Liver (tissue), 9 donors: ENCODE measurements around the gene PYY. TPM values are rescaled to one million over a fixed set of nuclear protein-coding genes. Genes with fewer than 3 reads are reported as not detected.

Experiments used
- DNase-seq: peaks from one replicate; pipeline ENCODE4 v3.0.0-alpha.2; 2017; ENCODE audit warnings: low spot score
- H3K27ac ChIP-seq, 2 donors: one replicate each; pipeline ENCODE4 v1.7.0; 2013; ENCODE audit warnings: inconsistent platforms in 2 of 2, low read length in 2 of 2, control low read depth in 1 of 2, low read depth in 1 of 2, mild to moderate bottlenecking in 1 of 2
- H3K27me3 ChIP-seq, 4 donors: one replicate each; pipeline versions ENCODE4 v1.6.1 to v1.7.0; 2013; ENCODE audit warnings: low read length in 3 of 4, inconsistent platforms in 1 of 4, mild to moderate bottlenecking in 1 of 4, moderate library complexity in 1 of 4; ENCODE audit not compliant: control insufficient read depth in 4 of 4, insufficient read depth in 4 of 4
- H3K36me3 ChIP-seq, 4 donors: one replicate each; pipeline versions ENCODE4 v1.6.1 to v1.7.0; 2013; ENCODE audit warnings: low read length in 3 of 4, mild to moderate bottlenecking in 3 of 4, low read depth in 1 of 4, moderate library complexity in 1 of 4; ENCODE audit not compliant: control insufficient read depth in 4 of 4, insufficient read depth in 3 of 4
- H3K4me1 ChIP-seq, 4 donors: one replicate each; pipeline versions ENCODE4 v1.6.1 to v1.7.0; 2013; ENCODE audit warnings: low read length in 3 of 4, mild to moderate bottlenecking in 3 of 4, moderate library complexity in 1 of 4; ENCODE audit not compliant: control insufficient read depth in 4 of 4, insufficient read depth in 4 of 4
- H3K4me3 ChIP-seq, 3 donors: one replicate each; pipeline versions ENCODE4 v1.6.1 to v1.7.0; 2013; ENCODE audit warnings: low read length in 3 of 3, control low read depth in 1 of 3, low read depth in 1 of 3, mild to moderate bottlenecking in 1 of 3
- H3K9ac ChIP-seq, 2 donors: one replicate each; pipeline ENCODE4 v1.7.0; 2013; ENCODE audit warnings: low read length in 2 of 2, mild to moderate bottlenecking in 2 of 2, moderate library complexity in 2 of 2, control low read depth in 1 of 2, low read depth in 1 of 2
- H3K9me3 ChIP-seq, 4 donors: one replicate each; pipeline versions ENCODE4 v1.6.1 to v1.7.0; 2013; ENCODE audit warnings: low read length in 3 of 4; ENCODE audit not compliant: control insufficient read depth in 4 of 4
- ATF3 ChIP-seq: IDR thresholded peaks from 2 replicates; pipeline ENCODE4 v1.6.1; 2016; ENCODE audit warnings: antibody characterized with exemption
- CTCF ChIP-seq: fragments of 150-350 bp; IDR thresholded peaks from 2 replicates; pipeline ENCODE4 v1.5.1; 2017; ENCODE audit warnings: improper control_type of control experiment, low read depth, low read length; ENCODE audit not compliant: missing input control
- EGR1 ChIP-seq, 2 donors: IDR thresholded peaks; 2 replicates each; pipeline ENCODE4 v1.6.1; 2016 to 2018; ENCODE audit warnings: antibody characterized with exemption in 2 of 2, low read depth in 2 of 2
- FOXA1 ChIP-seq: IDR thresholded peaks from 2 replicates; pipeline ENCODE4 v1.6.1; 2016; ENCODE audit warnings: antibody characterized with exemption
- FOXA2 ChIP-seq: IDR thresholded peaks from 2 replicates; pipeline ENCODE4 v1.6.1; 2016; ENCODE audit warnings: antibody characterized with exemption
- GABPA ChIP-seq, 2 donors: IDR thresholded peaks in 1 of 2; conservative IDR thresholded peaks in 1 of 2; 2 replicates each; pipeline ENCODE4 v1.6.1; 2016; ENCODE audit warnings: antibody characterized with exemption in 2 of 2, mild to moderate bottlenecking in 1 of 2, moderate library complexity in 1 of 2
- HNF4A ChIP-seq, 2 donors: conservative IDR thresholded peaks; 2 replicates each; pipeline ENCODE4 v1.6.1; 2016; ENCODE audit warnings: antibody characterized with exemption in 2 of 2, mild to moderate bottlenecking in 2 of 2
- HNF4G ChIP-seq: IDR thresholded peaks from 2 replicates; pipeline ENCODE4 v1.6.1; 2016; ENCODE audit warnings: antibody characterized with exemption
- NR2F2 ChIP-seq: IDR thresholded peaks from 2 replicates; pipeline ENCODE4 v1.6.1; 2016; ENCODE audit warnings: antibody characterized with exemption
- RAD21 ChIP-seq, 2 donors: IDR thresholded peaks; 2 replicates each; pipeline ENCODE4 v1.6.1; 2016; ENCODE audit warnings: antibody characterized with exemption in 2 of 2, mild to moderate bottlenecking in 2 of 2
- REST ChIP-seq: IDR thresholded peaks from 2 replicates; pipeline ENCODE4 v1.6.1; 2016; ENCODE audit warnings: antibody characterized with exemption, mild to moderate bottlenecking
- RXRA ChIP-seq, 2 donors: IDR thresholded peaks; 2 replicates each; pipeline ENCODE4 v1.6.1; 2017 to 2018; ENCODE audit warnings: antibody characterized with exemption in 2 of 2, mild to moderate bottlenecking in 1 of 2
- SP1 ChIP-seq: IDR thresholded peaks from 2 replicates; pipeline ENCODE4 v1.6.1; 2018; ENCODE audit warnings: antibody characterized with exemption, mild to moderate bottlenecking
- TAF1 ChIP-seq: conservative IDR thresholded peaks from 2 replicates; pipeline ENCODE4 v1.6.1; 2016; ENCODE audit warnings: antibody characterized with exemption, mild to moderate bottlenecking
- YY1 ChIP-seq: IDR thresholded peaks from 2 replicates; pipeline ENCODE4 v1.6.1; 2016; ENCODE audit warnings: antibody characterized with exemption, mild to moderate bottlenecking
- ZBTB33 ChIP-seq: IDR thresholded peaks from 2 replicates; pipeline ENCODE4 v1.6.1; 2016; ENCODE audit warnings: antibody characterized with exemption
- WGBS: extraction: QIAGEN DNeasy Blood & Tissue Kit; methylation state at CpG from one replicate; pipeline ENCODE4 v1.1.7; 2013; 5-methylcytosine and 5-hydroxymethylcytosine counted together
- polyA plus RNA-seq, 2 donors: library from polyadenylated mRNA; stranded (reverse) in 1 of 2; unstranded in 1 of 2; fragments of 200-250 nt in 1 of 2; fragments of >200 nt in 1 of 2; fragmentation: Nextera tagmentation in 1 of 2; extraction: Ambion mirVana in 1 of 2; gene quantifications; one replicate each; pipeline versions ENCODE4 v1.2.1 to v1.2.3, GENCODE V29; 2013 to 2015
- total RNA-seq, 2 donors: library from RNA; depleted of rRNA; stranded (reverse); fragments of >200 nt; gene quantifications; one replicate each; pipeline ENCODE4 v1.2.3, GENCODE V29; 2014
- donor health status: healthy.
- donor health status: healthy.
- donor health status: healthy.
- donor health status: healthy.
- donor health status: healthy.

PYY gene
- total and polyA plus RNA-seq, 4 donors, result 0.05 TPM; not detected in 3

- no peak overlapping the region for H3K9ac ChIP-seq
- peaks cover 8 to 16% (median 10%) of the 10 kb centered on the region in 4 donors for H3K4me1 ChIP-seq
- H3K27me3 ChIP-seq, result no peaks in the 10 kb centered on the region
- no peak for TF ChIP-seq ATF3
- TF ChIP-seq RAD21 (IDR thresholded peaks at IDR 0.05), result peak; percentile 91 to 96
- TF ChIP-seq CTCF, result peak; percentile 91
- H3K36me3 ChIP-seq, result no peaks in the 10 kb centered on the region
- peak overlapping the region in 2 of 3 donors; percentile 9 to 49 for H3K4me3 ChIP-seq
- H3K9me3 ChIP-seq, result no peaks in the 10 kb centered on the region
- H3K27ac ChIP-seq, result no peak overlapping the region
- WGBS, result 12% methylated on average over 52 of the region's 52 CpGs
- peak; percentile 63 for DNase-seq
Observed at GRCh38 chr17:43994272-43995149, 40.8 kb upstream of the PYY start.

- H3K4me1 ChIP-seq, result peaks cover 4 to 10% (median 7%) of the 10 kb centered on the region in 4 donors
- H3K9me3 ChIP-seq, result no peaks in the 10 kb centered on the region
- H3K4me3 ChIP-seq, result no peak overlapping the region
- H3K27me3 ChIP-seq, result no peaks in the 10 kb centered on the region
- 96% methylated on average over 14 of the region's 14 CpGs for WGBS
- no peak overlapping the region for H3K27ac ChIP-seq
- TF ChIP-seq YY1 (no peak), EGR1 (IDR thresholded peaks at IDR 0.05; ENCODE audit: low read depth in 2 of 2) (no peak), FOXA2 (no peak), HNF4G (no peak), ZBTB33 (no peak)
- H3K36me3 ChIP-seq, result no peaks in the 10 kb centered on the region
- DNase-seq, result no peak
- no peak overlapping the region for H3K9ac ChIP-seq
Observed at GRCh38 chr17:43992641-43993040, 38.9 kb upstream of the PYY start.

GRCh38 chr17:43988301-43988700 lies 34.6 kb upstream of the PYY start:
- no peak overlapping the region for H3K27ac ChIP-seq
- no peak for TF ChIP-seq REST
- no peak for TF ChIP-seq ATF3
- TF ChIP-seq NR2F2, result no peak
- no peak for TF ChIP-seq RAD21 (IDR thresholded peaks at IDR 0.05)
- no peak for TF ChIP-seq YY1
- TF ChIP-seq HNF4G, result no peak
- no peak for TF ChIP-seq FOXA1
- TF ChIP-seq GABPA (IDR thresholded peaks at IDR 0.05 in 1 of 2, conservative IDR thresholded peaks at IDR 0.05 in 1 of 2), result no peak
- TF ChIP-seq ZBTB33, result no peak
- no peak for TF ChIP-seq EGR1 (IDR thresholded peaks at IDR 0.05; ENCODE audit: low read depth in 2 of 2)
- TF ChIP-seq FOXA2, result no peak
- no peak for TF ChIP-seq HNF4A (conservative IDR thresholded peaks at IDR 0.05)
- no peak for TF ChIP-seq RXRA (IDR thresholded peaks at IDR 0.05)
- TF ChIP-seq SP1, result no peak
- TF ChIP-seq TAF1, result no peak

More at GRCh38 chr17:43988301-43988700, 34.6 kb upstream of the PYY start:
- Histone ChIP-seq H3K27me3 (no peaks in the 10 kb centered on the region), H3K4me3 (no peak overlapping the region), H3K9ac (no peak overlapping the region), H3K4me1 (peaks cover 0 to 10% (median 6%) of the 10 kb centered on the region in 4 donors), H3K36me3 (no peaks in the 10 kb centered on the region), H3K9me3 (no peaks in the 10 kb centered on the region)
- no peak for DNase-seq
- 85% methylated on average over 9 of the region's 9 CpGs for WGBS
